NCI-H2196 (cell line): ENCODE results near the gene PPIL1.

Experiments
- DNase-seq: peaks from one replicate; lab custom pipeline; 2025; ENCODE audit not compliant: unreplicated experiment; lab: John Stamatoyannopoulos, UW

Gene PPIL1

GRCh38 chr6:36836111-36837021 lies 38.2 kb downstream of the PPIL1 start:
- no peak for DNase-seq

- DNase-seq: no peak
Measured at GRCh38 chr6:36834576-36835341, 39.8 kb downstream of the PPIL1 start.

GRCh38 chr6:36833182-36833789 lies 41.3 kb downstream of the PPIL1 start:
- no peak for DNase-seq

GRCh38 chr6:36832313-36832712 lies 42.3 kb downstream of the PPIL1 start:
- DNase-seq: no peak

- DNase-seq: no peak
Measured at GRCh38 chr6:36830577-36830976, 44.0 kb downstream of the PPIL1 start.

- DNase-seq: peak; percentile 76
Measured at GRCh38 chr6:36829919-36830544, 44.6 kb downstream of the PPIL1 start.

- DNase-seq: no peak
Measured at GRCh38 chr6:36827261-36828079, 47.1 kb downstream of the PPIL1 start.

GRCh38 chr6:36826520-36827227 lies 47.9 kb downstream of the PPIL1 start:
- DNase-seq: no peak

GRCh38 chr6:36825994-36826393 lies 48.6 kb downstream of the PPIL1 start:
- no peak for DNase-seq

GRCh38 chr6:36825452-36825851 lies 49.2 kb downstream of the PPIL1 start:
- DNase-seq: no peak

GRCh38 chr6:36824253-36824652 lies 50.4 kb downstream of the PPIL1 start:
- DNase-seq: no peak

- no peak for DNase-seq
Measured at GRCh38 chr6:36823421-36824096, 51.0 kb downstream of the PPIL1 start.

GRCh38 chr6:36822506-36823269 lies 51.9 kb downstream of the PPIL1 start:
- no peak for DNase-seq

GRCh38 chr6:36821581-36822335 lies 52.8 kb downstream of the PPIL1 start:
- DNase-seq: no peak

- no peak for DNase-seq
Measured at GRCh38 chr6:36820700-36821580, 53.7 kb downstream of the PPIL1 start.

GRCh38 chr6:36818756-36819155 lies 55.8 kb downstream of the PPIL1 start:
- DNase-seq: no peak

- no peak for DNase-seq
Measured at GRCh38 chr6:36817847-36818246, 56.8 kb downstream of the PPIL1 start.
